Spleen (tissue), 11 donors: ENCODE data around the gene CKLF. TPM values are rescaled to one million over a fixed set of nuclear protein-coding genes. Genes with fewer than 3 reads are reported as not detected.

ENCODE experiments used
- DNase-seq: peaks from one replicate; pipeline ENCODE4 v3.0.0-alpha.2; 2020
- H3K27ac ChIP-seq, 8 donors: fragments of 200-600 bp; sonication (generic) in 7 of 8; 1 replicate in 4 of 8; 2 replicates in 4 of 8; pipeline versions ENCODE4 v1.5.0 to v1.8.0; 2016 to 2021; ENCODE audit warnings: inconsistent platforms in 4 of 8, mild to moderate bottlenecking in 4 of 8, moderate library complexity in 1 of 8
- H3K27me3 ChIP-seq, 7 donors: fragments of 200-600 bp; sonication (generic) in 6 of 7; replicated peaks in 1 of 7; 1 replicate in 4 of 7; 2 replicates in 3 of 7; pipeline versions ENCODE4 v1.5.0 to v1.8.0; 2016 to 2021; ENCODE audit warnings: inconsistent platforms in 3 of 7, mild to moderate bottlenecking in 1 of 7
- H3K36me3 ChIP-seq, 6 donors: fragments of 200-600 bp; sonication (generic) in 5 of 6; 1 replicate in 4 of 6; 2 replicates in 2 of 6; pipeline versions ENCODE4 v1.5.0 to v1.8.0; 2016 to 2021; ENCODE audit warnings: inconsistent platforms in 2 of 6
- H3K4me1 ChIP-seq, 6 donors: fragments of 200-600 bp; sonication (generic) in 5 of 6; 1 replicate in 3 of 6; 2 replicates in 3 of 6; pipeline versions ENCODE4 v1.5.0 to v1.8.0; 2016 to 2021; ENCODE audit warnings: inconsistent platforms in 3 of 6
- H3K4me3 ChIP-seq, 8 donors: fragments of 200-600 bp; sonication (generic) in 7 of 8; 1 replicate in 4 of 8; 2 replicates in 4 of 8; pipeline versions ENCODE4 v1.5.0 to v1.8.0; 2016 to 2021; ENCODE audit warnings: inconsistent platforms in 4 of 8, mild to moderate bottlenecking in 4 of 8, moderate library complexity in 2 of 8
- H3K9me3 ChIP-seq, 8 donors: fragments of 200-600 bp; sonication (generic) in 7 of 8; 1 replicate in 4 of 8; 2 replicates in 4 of 8; pipeline versions ENCODE4 v1.5.0 to v1.8.0; 2016 to 2021; ENCODE audit warnings: inconsistent platforms in 4 of 8
- CTCF ChIP-seq, 11 experiments: fragments of 200-600 bp in 7 of 11; fragments of 450-650 bp in 4 of 11; sonication (generic) in 4 of 11; IDR thresholded peaks in 8 of 11; conservative IDR thresholded peaks in 3 of 11; 1 replicate in 7 of 11; 2 replicates in 4 of 11; pipeline versions ENCODE4 v1.4.0 to v1.8.0; 2016 to 2021; ENCODE audit warnings: antibody characterized with exemption in 11 of 11, inconsistent platforms in 4 of 11, mild to moderate bottlenecking in 1 of 11
- POLR2A ChIP-seq, 3 donors: fragments of 450-650 bp; IDR thresholded peaks; one replicate each; pipeline ENCODE4 v1.5.1; 2017; ENCODE audit warnings: antibody characterized with exemption in 3 of 3, mild to moderate bottlenecking in 1 of 3
- POLR2AphosphoS5 ChIP-seq, 3 donors: sonication (generic); formaldehyde crosslinking; IDR thresholded peaks; one replicate each; pipeline ENCODE4 v1.5.1; 2017; ENCODE audit warnings: antibody characterized with exemption in 3 of 3
- WGBS, 5 donors: extraction: QIAGEN DNeasy Blood & Tissue Kit in 3 of 5; methylation state at CpG; one replicate each; pipeline versions ENCODE4 v1.1.5 to v1.1.7; 2013 to 2018; 5-methylcytosine and 5-hydroxymethylcytosine counted together
- intact Hi-C: fragments of 100-400 bp; cut with DNase I; formaldehyde crosslinking; loops from one replicate; pipeline ENCODE4 v1.15.0; 2023; ENCODE audit warnings: low total_unique reads
- polyA plus RNA-seq, 3 donors: library from polyadenylated mRNA; stranded (reverse); fragments of 200-250 nt; gene quantifications; one replicate each; pipeline ENCODE4 v1.2.1, GENCODE V29; 2013
- total RNA-seq, 7 donors: library from RNA; depleted of rRNA in 3 of 7; stranded (reverse); fragments of >200 nt in 3 of 7; fragmentation: NEBNext Ultra II Directional in 4 of 7; extraction: Animal tissue kit (Norgen Biotek cat#: 25700) in 4 of 7; gene quantifications; one replicate each; pipeline versions ENCODE4 v1.1.0 to v1.2.1, GENCODE V29; 2016 to 2021
- donor health status: healthy with polysubstance abuse.
- donor health status: DM: no; HTN: no; CAD: no; lungs with moderate emphysema.
- donor health status: DM: no; HTN: no; CAD: no.
- donor health status: Bipolar disorder and iron deficiency.
- donor health status: healthy.
- donor health status: DM: no; HTN: no; CAD: no.
- donor health status: DM: yes; HTN: yes; CAD: no.

CKLF gene
- total and polyA plus RNA-seq, 10 donors = 61.9 to 132 (median 75.4) TPM

DNA sequence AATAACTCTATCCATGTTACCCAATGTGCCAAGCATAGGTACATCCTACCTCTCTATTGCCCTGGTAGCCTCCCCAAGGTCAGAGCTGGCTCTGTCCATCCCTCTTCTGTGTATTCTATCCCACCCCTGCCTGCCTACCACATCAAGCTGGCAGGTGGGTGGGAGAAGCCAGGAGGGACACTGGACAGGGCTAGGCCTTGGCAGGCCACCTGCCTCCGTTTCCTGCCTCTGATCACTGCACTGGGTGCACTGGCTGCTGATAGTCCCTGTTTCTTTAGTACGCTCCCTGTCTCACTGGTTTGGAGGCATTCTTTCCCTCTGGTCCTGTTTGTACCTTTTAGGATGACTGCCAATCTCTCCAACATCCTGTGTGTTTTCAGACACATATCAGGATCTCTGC, 15.1 kb upstream of the CKLF start:
- intact Hi-C loops = no loop called here
- 89 to 94% (median 93%) methylated on average over 2 of the region's 2 CpGs for WGBS, 5 donors
- peaks cover 12 to 51% (median 24%) of the 10 kb centered on the region in 6 donors for H3K4me1 ChIP-seq

DNA sequence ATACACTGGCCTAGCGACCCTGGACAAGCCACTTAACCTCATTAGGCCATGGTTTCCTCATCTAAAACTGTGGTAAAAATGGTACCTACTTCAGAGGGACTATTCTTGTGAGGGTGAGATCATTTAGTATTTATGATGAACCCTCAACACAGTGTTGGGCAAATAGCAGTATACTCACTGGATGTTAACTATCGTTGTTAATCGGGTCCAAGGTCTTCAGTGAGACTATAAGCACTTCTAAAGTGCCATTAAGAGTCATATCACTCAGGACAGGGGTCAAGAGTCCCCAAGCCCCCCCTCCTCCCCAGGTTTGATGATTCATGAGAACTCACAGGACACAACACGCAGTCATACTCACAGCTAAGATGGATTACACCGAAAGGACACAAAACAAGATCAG, 13.5 kb upstream of the CKLF start:
- Histone ChIP-seq H3K27ac (peak overlapping the region in 2 of 8 donors; percentile 31 to 43), H3K4me3 (no peak overlapping the region), H3K9me3 (no peaks in the 10 kb centered on the region), H3K27me3 (no peaks in the 10 kb centered on the region), H3K4me1 (peaks cover 12 to 59% (median 30%) of the 10 kb centered on the region in 6 donors), H3K36me3 (peaks cover 0 to 70% (median 0%) of the 10 kb centered on the region in 6 donors)
- DNase-seq = no peak
- TF ChIP-seq CTCF (IDR thresholded peaks at IDR 0.05 in 8 of 11, conservative IDR thresholded peaks at IDR 0.05 in 3 of 11) (no peak), POLR2A (IDR thresholded peaks at IDR 0.05) (no peak)
- WGBS, 5 donors = 73 to 84% (median 81%) methylated on average over 5 of the region's 5 CpGs
- intact Hi-C loops = no loop called here

More for the DNA sequence above, 15.1 kb upstream of the CKLF start:
- Histone ChIP-seq H3K27me3 (no peaks in the 10 kb centered on the region), H3K36me3 (peaks cover 0 to 74% (median 0%) of the 10 kb centered on the region in 6 donors), H3K9me3 (no peaks in the 10 kb centered on the region), H3K4me3 (no peak overlapping the region), H3K27ac (no peak overlapping the region)
- DNase-seq = no peak
- TF ChIP-seq POLR2A (IDR thresholded peaks at IDR 0.05) = no peak
- TF ChIP-seq CTCF (IDR thresholded peaks at IDR 0.05 in 8 of 11, conservative IDR thresholded peaks at IDR 0.05 in 3 of 11) = no peak
- no peak for TF ChIP-seq POLR2AphosphoS5 (IDR thresholded peaks at IDR 0.05)

DNA sequence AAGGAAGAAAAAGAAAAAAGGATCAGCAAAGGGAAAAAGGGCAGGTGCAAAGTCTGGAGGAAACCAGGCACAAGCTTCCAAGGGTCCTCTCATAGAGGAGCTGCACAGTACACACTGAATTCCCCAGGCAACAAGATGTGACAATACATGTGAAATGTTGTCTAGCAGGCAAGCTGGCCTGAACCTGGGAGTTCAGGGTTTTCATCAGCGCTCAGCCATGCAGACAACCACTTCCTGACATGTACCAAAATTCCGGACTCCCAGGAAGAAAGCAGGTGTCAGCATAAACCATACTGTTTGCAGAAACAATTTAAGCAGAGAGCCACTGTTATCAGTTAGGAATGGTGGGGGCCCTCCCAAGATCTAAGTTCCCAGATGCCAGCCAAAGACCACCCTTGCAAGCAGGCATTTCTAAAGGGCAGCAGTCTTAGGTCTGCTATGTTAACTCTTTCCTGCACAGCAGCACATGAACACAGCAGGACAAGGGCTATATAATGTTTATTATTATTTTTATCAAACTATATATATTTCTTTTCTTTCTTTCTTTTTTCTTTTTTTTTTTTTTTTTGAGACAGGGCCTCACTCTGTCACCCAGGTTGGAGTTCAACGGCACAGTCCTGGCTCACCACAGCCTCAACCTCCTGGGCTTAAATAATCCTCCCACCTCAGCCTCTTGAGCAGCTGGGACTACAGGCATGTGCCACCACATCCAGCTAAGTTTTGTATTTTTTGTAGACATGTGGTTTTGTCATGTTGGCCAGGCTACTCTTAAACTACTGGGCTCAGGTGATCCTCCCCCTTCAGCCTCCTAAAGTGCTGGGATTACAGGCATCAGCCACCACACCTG, 12.5 kb upstream of the CKLF start:
- TF ChIP-seq POLR2AphosphoS5 (IDR thresholded peaks at IDR 0.05) = peak in 1 of 3 donors; percentile 76
- TF ChIP-seq POLR2A (IDR thresholded peaks at IDR 0.05) = no peak
- Histone ChIP-seq H3K27me3 (no peaks in the 10 kb centered on the region), H3K4me1 (peaks cover 12 to 62% (median 40%) of the 10 kb centered on the region in 6 donors), H3K4me3 (peak overlapping the region in 1 of 8 donors; percentile 9), H3K36me3 (peaks cover 0 to 68% (median 0%) of the 10 kb centered on the region in 6 donors), H3K27ac (peak overlapping the region in 3 of 8 donors; percentile 26 to 43 (median 41)), H3K9me3 (no peaks in the 10 kb centered on the region)
- no peak for DNase-seq
- intact Hi-C loops = no loop called here
- 30 to 45% (median 43%) methylated on average over 3 of the region's 3 CpGs for WGBS, 5 donors

- Histone ChIP-seq H3K27me3 (no peaks in the 10 kb centered on the region), H3K36me3 (peaks cover 0 to 56% (median 0%) of the 10 kb centered on the region in 6 donors), H3K4me1 (peaks cover 12 to 80% (median 45%) of the 10 kb centered on the region in 6 donors), H3K4me3 (no peak overlapping the region), H3K9me3 (no peaks in the 10 kb centered on the region), H3K27ac (no peak overlapping the region)
- WGBS, 5 donors = 92 to 96% (median 93%) methylated on average over 18 of the region's 18 CpGs
- no peak for DNase-seq
- intact Hi-C loops = no loop called here
- TF ChIP-seq CTCF (IDR thresholded peaks at IDR 0.05 in 8 of 11, conservative IDR thresholded peaks at IDR 0.05 in 3 of 11) (no peak), POLR2A (IDR thresholded peaks at IDR 0.05) (no peak), POLR2AphosphoS5 (IDR thresholded peaks at IDR 0.05) (no peak)
Measured at GRCh38 chr16:66541388-66542355, 10.7 kb upstream of the CKLF start.
